CD14-positive monocyte (primary cell): Measurements from ENCODE around the gene GSE1. TPM values are rescaled to one million over a fixed set of nuclear protein-coding genes. Genes with fewer than 3 reads are reported as not detected.

Experiments used
- DNase-seq, 3 donors: peaks; one replicate each; pipeline ENCODE4 v3.0.0-alpha.2; 2011 to 2022
- H2AFZ ChIP-seq: 2 replicates; pipeline ENCODE4 v1.6.0; 2012; ENCODE audit warnings: mild to moderate bottlenecking, low read depth, low read length, inconsistent platforms; ENCODE audit not compliant: insufficient read depth, poor library complexity, severe bottlenecking
- H3K27ac ChIP-seq, 2 donors: 1 replicate in 1 of 2; 2 replicates in 1 of 2; pipeline ENCODE4 v1.5.1; 2012 to 2013; ENCODE audit warnings: low read length in 2 of 2, control low read depth in 1 of 2, inconsistent platforms in 1 of 2, low read depth in 1 of 2, mild to moderate bottlenecking in 1 of 2
- H3K27me3 ChIP-seq, 2 donors: one replicate each; pipeline versions ENCODE4 v1.6.0 to v1.6.1; 2011 to 2013; ENCODE audit warnings: low read length in 2 of 2; ENCODE audit not compliant: control insufficient read depth in 2 of 2, insufficient read depth in 2 of 2
- H3K36me3 ChIP-seq, 2 donors: replicated peaks in 1 of 2; 1 replicate in 1 of 2; 2 replicates in 1 of 2; pipeline versions ENCODE4 v1.5.1 to v1.6.1; 2012 to 2013; ENCODE audit warnings: low read length in 2 of 2, control low read depth in 1 of 2, inconsistent platforms in 1 of 2, mild to moderate bottlenecking in 1 of 2; ENCODE audit not compliant: insufficient read depth in 2 of 2, control insufficient read depth in 1 of 2
- H3K4me1 ChIP-seq, 2 donors: 1 replicate in 1 of 2; 2 replicates in 1 of 2; pipeline versions ENCODE4 v1.5.1 to v1.6.1; 2012 to 2013; ENCODE audit warnings: low read length in 2 of 2, control low read depth in 1 of 2, inconsistent platforms in 1 of 2, mild to moderate bottlenecking in 1 of 2, moderate library complexity in 1 of 2; ENCODE audit not compliant: insufficient read depth in 2 of 2, control insufficient read depth in 1 of 2
- H3K4me2 ChIP-seq: replicated peaks from 2 replicates; pipeline ENCODE3; 2012; ENCODE audit warnings: low read length, moderate library complexity, mild to moderate bottlenecking; ENCODE audit not compliant: poor library complexity, severe bottlenecking; ENCODE audit errors: extremely low read depth
- H3K4me3 ChIP-seq, 3 experiments: fragments of 200-600 bp in 1 of 3; sonication (generic) in 1 of 3; replicated peaks in 1 of 3; 1 replicate in 2 of 3; 2 replicates in 1 of 3; pipeline ENCODE4 v1.5.1; 2011 to 2013; ENCODE audit warnings: low read length in 3 of 3, mild to moderate bottlenecking in 3 of 3, control low read depth in 2 of 3, low read depth in 2 of 3, inconsistent platforms in 1 of 3, moderate library complexity in 1 of 3
- H3K79me2 ChIP-seq: 2 replicates; pipeline ENCODE4 v1.6.0; 2012; ENCODE audit warnings: mild to moderate bottlenecking, control low read depth, inconsistent platforms, low read length, moderate library complexity; ENCODE audit not compliant: insufficient read depth
- H3K9ac ChIP-seq: 2 replicates; pipeline ENCODE4 v1.6.0; 2017; ENCODE audit warnings: low read length, mild to moderate bottlenecking; ENCODE audit not compliant: insufficient read depth, poor library complexity, severe bottlenecking
- H3K9me3 ChIP-seq, 2 donors: replicated peaks in 1 of 2; 1 replicate in 1 of 2; 2 replicates in 1 of 2; pipeline versions ENCODE4 v1.5.1 to v1.6.1; 2012 to 2013; ENCODE audit warnings: low read length in 2 of 2, control low read depth in 1 of 2; ENCODE audit not compliant: control insufficient read depth in 1 of 2, insufficient read depth in 1 of 2
- H4K20me1 ChIP-seq: 2 replicates; pipeline ENCODE4 v1.6.0; 2012; ENCODE audit warnings: mild to moderate bottlenecking, low read length, control low read depth, moderate library complexity; ENCODE audit not compliant: insufficient read depth
- H3K27ac Mint-ChIP-seq, 7 donors: one replicate each; pipeline ENCODE4 v1.8.0; 2020; ENCODE audit warnings: mild to moderate bottlenecking in 7 of 7, mixed read lengths in 7 of 7, moderate library complexity in 6 of 7, inconsistent platforms in 2 of 7
- H3K27me3 Mint-ChIP-seq, 3 donors: one replicate each; pipeline ENCODE4 v1.8.0; 2021 to 2022; ENCODE audit warnings: low read depth in 3 of 3, mild to moderate bottlenecking in 3 of 3, mixed read lengths in 3 of 3, moderate library complexity in 3 of 3, inconsistent platforms in 1 of 3
- H3K36me3 Mint-ChIP-seq, 2 donors: one replicate each; pipeline ENCODE4 v1.8.0; 2020; ENCODE audit warnings: mixed read lengths in 2 of 2, inconsistent platforms in 1 of 2, mild to moderate bottlenecking in 1 of 2
- H3K4me1 Mint-ChIP-seq: one replicate; pipeline ENCODE4 v1.8.0; 2020; ENCODE audit warnings: mild to moderate bottlenecking, mixed read lengths
- H3K4me3 Mint-ChIP-seq, 2 donors: one replicate each; pipeline ENCODE4 v1.8.0; 2020; ENCODE audit warnings: mild to moderate bottlenecking in 2 of 2, mixed read lengths in 2 of 2, moderate library complexity in 1 of 2
- H3K9me3 Mint-ChIP-seq, 7 donors: one replicate each; pipeline ENCODE4 v1.8.0; 2020 to 2022; ENCODE audit warnings: mixed read lengths in 7 of 7, mild to moderate bottlenecking in 6 of 7, moderate library complexity in 6 of 7, inconsistent platforms in 2 of 7
- WGBS: methylation state at CpG from one replicate; pipeline ENCODE4 v1.1.5; 2013; ENCODE audit warnings: missing lambda C conversion rate; ENCODE audit not compliant: insufficient coverage; 5-methylcytosine and 5-hydroxymethylcytosine counted together
- intact Hi-C, 2 donors: fragments of 100-400 bp; cut with micrococcal nuclease; formaldehyde crosslinking; loops; one replicate each; pipeline versions ENCODE4 v1.15.0 to v1.15.1; 2023
- polyA plus RNA-seq, 3 donors: library from polyadenylated mRNA; depleted of rRNA in 1 of 3; unstranded in 2 of 3; stranded (reverse) in 1 of 3; fragments of 300-500 nt in 2 of 3; fragments of >200 nt in 1 of 3; fragmentation: Illumina TruSeq in 2 of 3; gene quantifications; 1 replicate in 2 of 3; 2 replicates in 1 of 3; pipeline ENCODE4 v1.2.3, GENCODE V29; 2012 to 2021
- TF ChIP-seq, protein P1 (sequence below): fragments of 200-600 bp; IDR thresholded peaks from one replicate; pipeline ENCODE4 v1.8.0; 2022; ENCODE audit warnings: antibody characterized with exemption, mild to moderate bottlenecking

The GSE1 gene
- polyA plus RNA-seq, 3 donors, result 0.67 to 38.9 (median 0.86) TPM

DNA sequence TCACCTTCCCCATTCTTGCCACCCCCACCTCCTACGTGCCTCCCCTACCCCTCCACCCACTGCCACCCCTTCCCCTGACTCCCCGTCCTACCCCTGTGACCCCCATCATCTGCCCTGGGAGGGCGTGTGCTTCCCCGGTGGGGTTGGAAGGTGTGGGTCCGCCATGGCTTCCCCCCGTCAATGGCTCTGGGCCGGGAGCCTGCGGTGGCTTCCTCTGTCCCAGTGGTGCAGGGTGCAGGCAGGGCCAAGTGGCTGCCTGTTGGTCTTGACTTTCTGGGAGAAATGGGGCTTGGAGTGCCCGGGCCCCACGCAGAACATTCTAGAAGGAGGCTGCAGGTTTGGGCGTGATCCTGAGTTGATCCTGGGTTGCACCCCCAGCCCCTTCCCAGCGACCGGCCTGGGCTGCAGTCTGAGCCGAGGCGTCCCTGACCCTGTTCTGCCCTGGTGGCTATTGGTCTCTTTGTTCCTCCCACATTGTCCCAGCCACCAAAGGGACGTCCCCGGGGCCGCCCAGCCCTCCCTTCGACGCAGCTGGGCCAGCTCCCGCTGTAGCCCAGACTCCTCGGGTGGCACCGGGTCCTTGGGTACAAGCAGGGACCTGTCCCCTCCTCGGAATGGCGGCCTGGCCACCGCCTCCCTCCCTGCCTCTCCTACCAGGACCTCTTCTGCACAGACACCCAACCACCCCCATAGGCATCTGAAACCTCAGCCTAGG lies 25.7 kb downstream of the GSE1 start:
- H3K4me3 ChIP-seq, result no peak overlapping the region
- DNase-seq, result no peak
- H3K9ac ChIP-seq, result no peak overlapping the region
- H3K36me3 ChIP-seq, result peaks cover 28 to 39% of the 10 kb centered on the region in 2 donors
- Mint-ChIP-seq H3K9me3 (peaks cover 0 to 1% (median 0%) of the 10 kb centered on the region in 7 donors), H3K27me3 (no peaks in the 10 kb centered on the region), H3K4me1 (peaks cover 27% of the 10 kb centered on the region), H3K36me3 (peaks cover 14 to 44% of the 10 kb centered on the region in 2 donors), H3K27ac (peak overlapping the region in 1 of 7 donors; percentile 50), H3K4me3 (no peak overlapping the region)
- no peaks in the 10 kb centered on the region for H3K27me3 ChIP-seq
- peaks cover 28% of the 10 kb centered on the region in 2 donors for H3K4me1 ChIP-seq
- no peak overlapping the region for H2AFZ ChIP-seq
- H3K27ac ChIP-seq, result no peak overlapping the region
- H3K9me3 ChIP-seq, result no peaks in the 10 kb centered on the region
- WGBS, result 98% methylated on average over 17 of the region's 26 CpGs
- peaks cover 100% of the 10 kb centered on the region for H4K20me1 ChIP-seq
- intact Hi-C loops, result no loop called here
- H3K79me2 ChIP-seq, result peaks cover 89% of the 10 kb centered on the region
- H3K4me2 ChIP-seq, result no peak overlapping the region
- TF ChIP-seq, protein P1, sequence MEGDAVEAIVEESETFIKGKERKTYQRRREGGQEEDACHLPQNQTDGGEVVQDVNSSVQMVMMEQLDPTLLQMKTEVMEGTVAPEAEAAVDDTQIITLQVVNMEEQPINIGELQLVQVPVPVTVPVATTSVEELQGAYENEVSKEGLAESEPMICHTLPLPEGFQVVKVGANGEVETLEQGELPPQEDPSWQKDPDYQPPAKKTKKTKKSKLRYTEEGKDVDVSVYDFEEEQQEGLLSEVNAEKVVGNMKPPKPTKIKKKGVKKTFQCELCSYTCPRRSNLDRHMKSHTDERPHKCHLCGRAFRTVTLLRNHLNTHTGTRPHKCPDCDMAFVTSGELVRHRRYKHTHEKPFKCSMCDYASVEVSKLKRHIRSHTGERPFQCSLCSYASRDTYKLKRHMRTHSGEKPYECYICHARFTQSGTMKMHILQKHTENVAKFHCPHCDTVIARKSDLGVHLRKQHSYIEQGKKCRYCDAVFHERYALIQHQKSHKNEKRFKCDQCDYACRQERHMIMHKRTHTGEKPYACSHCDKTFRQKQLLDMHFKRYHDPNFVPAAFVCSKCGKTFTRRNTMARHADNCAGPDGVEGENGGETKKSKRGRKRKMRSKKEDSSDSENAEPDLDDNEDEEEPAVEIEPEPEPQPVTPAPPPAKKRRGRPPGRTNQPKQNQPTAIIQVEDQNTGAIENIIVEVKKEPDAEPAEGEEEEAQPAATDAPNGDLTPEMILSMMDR, result no peak

DNA sequence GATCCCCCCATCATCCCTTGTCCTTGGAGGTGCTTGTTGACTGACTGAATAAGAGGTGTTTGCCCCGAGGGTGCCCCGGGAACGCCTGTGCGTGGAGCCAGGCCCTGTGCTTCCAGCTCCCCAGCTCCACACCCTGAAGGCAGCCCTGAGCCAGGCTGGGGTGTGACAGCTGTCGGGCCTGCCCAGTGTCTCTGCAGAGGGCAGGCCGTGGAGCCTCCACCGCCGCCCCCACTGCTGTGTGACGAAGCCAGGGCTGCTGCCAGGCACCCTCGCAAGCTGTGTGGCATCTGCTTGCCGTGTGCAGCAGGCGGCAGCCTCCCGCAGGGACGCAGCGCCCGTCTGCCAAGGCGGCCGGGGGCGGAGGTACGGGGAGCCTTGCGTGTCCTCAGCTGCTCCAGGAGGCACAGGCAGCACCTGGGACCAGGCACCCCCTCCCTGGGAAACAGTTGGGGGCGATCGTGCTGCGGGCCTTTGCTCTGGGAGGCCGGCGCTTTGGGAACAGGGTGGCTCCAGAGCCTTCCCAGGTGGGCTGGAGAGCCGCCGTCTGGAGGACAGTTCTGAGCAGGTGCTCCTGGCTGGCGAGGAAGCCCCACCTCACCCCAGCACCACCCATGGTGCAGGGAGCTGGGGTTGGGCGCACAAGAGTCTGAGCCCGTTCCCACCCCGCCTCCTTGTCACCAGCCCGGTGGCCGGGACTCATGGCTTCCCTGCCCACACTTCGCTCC lies 26.6 kb downstream of the GSE1 start:
- 90% methylated on average over 35 of the region's 35 CpGs for WGBS
- Histone ChIP-seq H3K9me3 (no peaks in the 10 kb centered on the region), H3K4me2 (no peak overlapping the region), H2AFZ (no peak overlapping the region), H3K27me3 (no peaks in the 10 kb centered on the region), H3K36me3 (peaks cover 21 to 30% of the 10 kb centered on the region in 2 donors), H3K79me2 (peaks cover 89% of the 10 kb centered on the region), H3K27ac (no peak overlapping the region), H3K4me1 (peaks cover 31 to 32% of the 10 kb centered on the region in 2 donors), H4K20me1 (peaks cover 100% of the 10 kb centered on the region), H3K4me3 (no peak overlapping the region), H3K9ac (no peak overlapping the region)
- Mint-ChIP-seq H3K27ac (peak overlapping the region in 1 of 7 donors; percentile 13), H3K27me3 (no peaks in the 10 kb centered on the region), H3K36me3 (peaks cover 12 to 45% of the 10 kb centered on the region in 2 donors), H3K4me1 (peaks cover 34% of the 10 kb centered on the region), H3K4me3 (no peak overlapping the region), H3K9me3 (peaks cover 0 to 1% (median 0%) of the 10 kb centered on the region in 7 donors)
- DNase-seq, result no peak
- TF ChIP-seq, protein P1, result no peak
- intact Hi-C loops, result no loop called here
